HEK293 (cell line): ENCODE data around the gene PROM2.

ENCODE experiments used
- CTCF ChIA-PET: fragments of 350-600 bp; formaldehyde crosslinking; extraction: SDS; loops from one replicate; lab custom pipeline; 2021; ENCODE audit warnings: antibody characterized with exemption; lab: Yijun Ruan, JAX
- POLR2A ChIA-PET: fragments of 300-600 bp; formaldehyde crosslinking; extraction: SDS; loops from one replicate; lab custom pipeline; 2020; ENCODE audit warnings: antibody characterized with exemption, inconsistent platforms; lab: Yijun Ruan, JAX
- H3K27ac ChIP-seq: fragments of 200-500 bp; sonication (Bioruptor generic); 2 replicates; pipeline ENCODE4 v1.5.1; 2014; ENCODE audit warnings: low read depth, low read length, control low read depth, inconsistent platforms; ENCODE audit errors: extremely low read depth
- H3K36me3 ChIP-seq, 2 experiments: fragments of 200-500 bp in 1 of 2; sonication (Bioruptor generic) in 1 of 2; 1 replicate in 1 of 2; 2 replicates in 1 of 2; pipeline ENCODE4 v1.5.1; 2014 to 2017; ENCODE audit warnings: inconsistent platforms in 2 of 2, low read length in 2 of 2; ENCODE audit not compliant: control insufficient read depth in 2 of 2, insufficient read depth in 1 of 2
- H3K4me1 ChIP-seq: fragments of 200-500 bp; sonication (Bioruptor generic); 2 replicates; pipeline ENCODE4 v1.5.1; 2014; ENCODE audit warnings: mild to moderate bottlenecking, low read length, inconsistent platforms; ENCODE audit not compliant: control insufficient read depth, insufficient read depth
- H3K4me3 ChIP-seq: 2 replicates; pipeline ENCODE4 v1.5.1; 2011; ENCODE audit warnings: low read depth, mild to moderate bottlenecking, control low read depth, low read length, moderate library complexity
- H3K9me3 ChIP-seq: fragments of 200-500 bp; sonication (Bioruptor generic); 2 replicates; pipeline ENCODE4 v1.5.1; 2014; ENCODE audit warnings: low read depth, low read length, inconsistent platforms; ENCODE audit not compliant: control insufficient read depth, insufficient read depth
- BCL11A ChIP-seq: fragments of 450-650 bp; formaldehyde crosslinking; IDR thresholded peaks from 2 replicates; pipeline ENCODE4 v1.5.1; 2016; ENCODE audit warnings: low read depth, missing biosample characterization, missing genetic modification characterization
- BCL11B ChIP-seq: fragments of 450-650 bp; formaldehyde crosslinking; IDR thresholded peaks from 2 replicates; pipeline ENCODE4 v1.5.1; 2016; ENCODE audit warnings: low read depth, missing biosample characterization, missing genetic modification characterization
- GLI4 ChIP-seq: fragments of 450-650 bp; formaldehyde crosslinking; IDR thresholded peaks from 2 replicates; pipeline ENCODE4 v1.5.1; 2016; ENCODE audit warnings: missing biosample characterization, missing genetic modification characterization
- GLIS2 ChIP-seq: fragments of 450-650 bp; formaldehyde crosslinking; IDR thresholded peaks from 2 replicates; pipeline ENCODE4 v1.5.1; 2016; ENCODE audit warnings: missing biosample characterization, missing genetic modification characterization
- KLF1 ChIP-seq: fragments of 450-650 bp; formaldehyde crosslinking; IDR thresholded peaks from 2 replicates; pipeline ENCODE4 v1.5.1; 2016; ENCODE audit warnings: missing biosample characterization, missing genetic modification characterization
- OVOL3 ChIP-seq: fragments of 450-650 bp; formaldehyde crosslinking; IDR thresholded peaks from 2 replicates; pipeline ENCODE4 v1.5.1; 2016; ENCODE audit warnings: missing biosample characterization, missing genetic modification characterization
- ZBTB20 ChIP-seq: fragments of 450-650 bp; formaldehyde crosslinking; IDR thresholded peaks from 2 replicates; pipeline ENCODE4 v1.5.1; 2016; ENCODE audit warnings: missing biosample characterization, missing genetic modification characterization
- ZFP69B ChIP-seq: fragments of 450-650 bp; formaldehyde crosslinking; IDR thresholded peaks from 2 replicates; pipeline ENCODE4 v1.5.1; 2016; ENCODE audit warnings: missing biosample characterization, missing genetic modification characterization
- ZNF155 ChIP-seq: fragments of 450-650 bp; formaldehyde crosslinking; IDR thresholded peaks from 2 replicates; pipeline ENCODE4 v1.5.1; 2016; ENCODE audit warnings: missing biosample characterization, missing genetic modification characterization
- ZNF184 ChIP-seq: fragments of 450-650 bp; IDR thresholded peaks from 2 replicates; pipeline ENCODE4 v1.5.1; 2018; ENCODE audit warnings: missing biosample characterization, mild to moderate bottlenecking, missing genetic modification characterization
- ZNF521 ChIP-seq: fragments of 450-650 bp; formaldehyde crosslinking; IDR thresholded peaks from 2 replicates; pipeline ENCODE4 v1.5.1; 2017; ENCODE audit warnings: missing biosample characterization, mild to moderate bottlenecking, missing genetic modification characterization
- ZNF571 ChIP-seq: fragments of 450-650 bp; formaldehyde crosslinking; IDR thresholded peaks from 2 replicates; pipeline ENCODE4 v1.5.0; 2017; ENCODE audit warnings: missing biosample characterization, missing genetic modification characterization
- ZNF585B ChIP-seq: fragments of 450-650 bp; formaldehyde crosslinking; IDR thresholded peaks from 2 replicates; pipeline ENCODE4 v1.5.1; 2016; ENCODE audit warnings: missing biosample characterization, missing genetic modification characterization
- ZNF596 ChIP-seq: fragments of 450-650 bp; IDR thresholded peaks from 2 replicates; pipeline ENCODE4 v1.5.0; 2018; ENCODE audit warnings: missing biosample characterization, mild to moderate bottlenecking, missing genetic modification characterization, moderate library complexity
- ZNF610 ChIP-seq: fragments of 450-650 bp; formaldehyde crosslinking; IDR thresholded peaks from 2 replicates; pipeline ENCODE4 v1.5.1; 2016; ENCODE audit warnings: missing biosample characterization, missing genetic modification characterization, borderline replicate concordance
- ZNF629 ChIP-seq: fragments of 450-650 bp; formaldehyde crosslinking; IDR thresholded peaks from 2 replicates; pipeline ENCODE4 v1.5.1; 2017; ENCODE audit warnings: missing biosample characterization, missing genetic modification characterization
- ZSCAN30 ChIP-seq: fragments of 450-650 bp; IDR thresholded peaks from 2 replicates; pipeline ENCODE4 v1.5.1; 2018; ENCODE audit warnings: missing biosample characterization, mild to moderate bottlenecking, missing genetic modification characterization, moderate library complexity
- ZXDB ChIP-seq: fragments of 450-650 bp; formaldehyde crosslinking; IDR thresholded peaks from 2 replicates; pipeline ENCODE4 v1.5.1; 2016; ENCODE audit warnings: missing biosample characterization, missing genetic modification characterization
- TF ChIP-seq, protein P1 (sequence below): fragments of 450-650 bp; formaldehyde crosslinking; IDR thresholded peaks from 2 replicates; pipeline ENCODE4 v1.5.1; 2016; ENCODE audit warnings: missing biosample characterization, missing genetic modification characterization, borderline replicate concordance

PROM2 gene

DNA sequence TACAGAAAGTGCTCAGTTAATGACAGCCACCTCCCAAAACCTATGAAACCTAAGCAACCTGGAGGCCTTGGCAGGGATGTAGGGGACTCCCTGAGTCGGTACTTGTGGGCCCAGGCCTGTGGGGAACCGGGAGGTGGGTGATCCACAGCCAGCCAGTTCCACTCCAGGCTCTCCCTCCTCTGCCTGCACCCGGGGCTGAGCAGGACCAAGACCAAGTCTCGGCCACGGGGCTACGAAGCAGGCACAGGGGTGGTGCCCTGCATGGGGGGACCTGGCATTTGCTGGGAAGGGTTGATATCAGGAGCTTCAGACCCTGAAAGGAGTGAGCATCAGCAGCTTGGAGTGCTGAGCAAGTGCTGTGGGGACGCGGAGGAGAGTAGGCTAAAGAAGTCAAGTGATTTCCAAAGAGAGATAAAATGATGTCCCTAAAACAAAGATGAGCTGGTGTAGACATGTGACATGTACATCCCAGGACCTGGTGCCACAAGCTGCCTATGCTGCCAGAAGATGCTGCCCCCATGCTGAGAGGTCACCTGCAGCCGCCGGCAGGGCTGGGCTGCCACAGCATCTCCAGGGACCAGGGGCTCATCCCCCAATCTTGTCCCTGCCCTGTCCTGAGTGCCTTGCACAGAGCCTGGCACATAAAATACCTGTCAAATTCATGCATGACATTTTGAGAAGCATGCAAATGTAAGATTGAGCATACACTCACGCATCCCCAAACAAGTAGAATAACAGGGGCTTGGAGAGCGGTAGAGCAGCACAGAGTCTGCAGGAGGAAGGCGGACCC is 44.4 kb downstream of the PROM2 start:
- Histone ChIP-seq H3K4me1 (no peaks in the 10 kb centered on the region), H3K27ac (no peak overlapping the region), H3K9me3 (no peaks in the 10 kb centered on the region), H3K4me3 (no peak overlapping the region), H3K36me3 (no peaks in the 10 kb centered on the region)
- ChIA-PET CTCF (interaction anchor here (0.6 to 5.2 kb wide), 4 partner anchors 27 to 94 kb away, joined by 3 to 27 read pairs (median 3); no protein-coding TSS in a partner anchor), POLR2A (no interaction called here)
- TF ChIP-seq BCL11B, result no peak
- no peak for TF ChIP-seq ZNF585B (tag by site-specific recombination)

DNA sequence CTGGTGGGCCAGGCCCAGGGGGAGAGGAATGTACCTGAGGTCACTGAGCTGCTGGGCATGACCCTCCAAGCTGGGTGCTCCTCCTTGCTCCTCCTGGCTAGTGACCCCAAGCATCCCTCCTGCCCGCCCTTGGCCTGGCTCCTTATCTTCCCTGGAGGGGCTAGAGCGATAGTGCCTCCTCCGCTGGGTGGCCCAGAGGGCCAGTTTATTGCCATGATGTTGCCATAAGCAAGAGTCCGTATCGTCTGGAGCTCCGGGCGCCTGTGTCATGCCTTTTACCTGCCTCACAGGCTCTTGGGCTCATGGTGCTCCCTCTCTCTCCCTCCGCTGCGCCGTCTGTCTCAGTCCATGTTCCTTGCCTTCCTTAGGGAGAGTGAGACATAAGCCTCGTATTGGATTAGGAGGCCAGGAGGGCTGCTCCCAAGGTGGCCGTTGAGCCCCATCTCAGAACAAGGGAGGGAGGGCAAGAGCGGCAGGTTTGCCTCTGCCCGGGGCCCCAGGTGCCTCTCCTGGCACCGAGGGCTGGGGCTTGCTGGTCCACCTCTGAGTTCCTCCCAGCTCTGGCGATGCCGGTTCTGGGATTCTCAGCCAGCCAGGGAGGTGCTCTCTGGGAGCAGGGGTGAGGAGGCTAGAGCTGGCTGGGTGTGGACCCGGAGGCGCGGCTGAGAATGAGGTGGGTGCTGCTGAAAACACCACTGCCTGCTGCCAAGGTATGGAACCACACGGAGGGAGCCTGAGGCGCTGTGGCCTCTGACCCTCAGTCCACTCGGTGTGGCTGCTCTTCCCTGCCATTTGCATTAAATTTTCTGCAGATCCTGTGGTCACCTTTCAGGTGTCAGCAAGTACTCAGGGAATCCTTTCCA is 45.5 kb downstream of the PROM2 start:
- H3K4me3 ChIP-seq, result no peak overlapping the region
- CTCF ChIA-PET, result interaction anchor here (0.6 to 0.8 kb wide), 2 partner anchors 26 to 95 kb away, joined by 3 read pairs; no protein-coding TSS in a partner anchor
- H3K4me1 ChIP-seq, result no peaks in the 10 kb centered on the region
- no peak overlapping the region for H3K27ac ChIP-seq
- no peaks in the 10 kb centered on the region for H3K36me3 ChIP-seq
- TF ChIP-seq ZNF184 (tag by site-specific recombination), result no peak
- TF ChIP-seq KLF1 (tag by site-specific recombination), result peak; percentile 68
- POLR2A ChIA-PET, result no interaction called here
- H3K9me3 ChIP-seq, result no peaks in the 10 kb centered on the region

GRCh38 chr2:95320344-95320712 is 46.1 kb downstream of the PROM2 start:
- Histone ChIP-seq H3K9me3 (no peaks in the 10 kb centered on the region), H3K4me3 (no peak overlapping the region), H3K4me1 (no peaks in the 10 kb centered on the region)
- TF ChIP-seq ZNF585B (tag by site-specific recombination) (no peak), KLF1 (tag by site-specific recombination) (peak; percentile 60; the same call in 1 of the 2 replicates)
- TF ChIP-seq, all 188 proteins: peak for 1
- CTCF ChIA-PET, result no interaction called here
- POLR2A ChIA-PET, result no interaction called here
- Histone ChIP-seq H3K36me3 (no peaks in the 10 kb centered on the region), H3K27ac (no peak overlapping the region)

GRCh38 chr2:95320986-95321767 is 46.9 kb downstream of the PROM2 start:
- ChIA-PET CTCF (interaction anchor here (1.0 to 1.2 kb wide), 2 partner anchors 24 to 68 kb away, joined by 6 to 7 read pairs; no protein-coding TSS in a partner anchor), POLR2A (no interaction called here)
- Histone ChIP-seq H3K36me3 (no peaks in the 10 kb centered on the region), H3K4me3 (no peak overlapping the region), H3K27ac (no peak overlapping the region), H3K9me3 (no peaks in the 10 kb centered on the region), H3K4me1 (no peaks in the 10 kb centered on the region)
- TF ChIP-seq ZNF155, result no peak
- TF ChIP-seq GLIS2 (tag by site-specific recombination), result no peak
- TF ChIP-seq ZNF571 (tag by site-specific recombination), result no peak
- TF ChIP-seq ZXDB (tag by site-specific recombination), result no peak
- TF ChIP-seq ZNF629 (tag by site-specific recombination), result no peak
- TF ChIP-seq BCL11B, result no peak
- no peak for TF ChIP-seq ZBTB20 (tag by site-specific recombination)
- TF ChIP-seq, protein P1, sequence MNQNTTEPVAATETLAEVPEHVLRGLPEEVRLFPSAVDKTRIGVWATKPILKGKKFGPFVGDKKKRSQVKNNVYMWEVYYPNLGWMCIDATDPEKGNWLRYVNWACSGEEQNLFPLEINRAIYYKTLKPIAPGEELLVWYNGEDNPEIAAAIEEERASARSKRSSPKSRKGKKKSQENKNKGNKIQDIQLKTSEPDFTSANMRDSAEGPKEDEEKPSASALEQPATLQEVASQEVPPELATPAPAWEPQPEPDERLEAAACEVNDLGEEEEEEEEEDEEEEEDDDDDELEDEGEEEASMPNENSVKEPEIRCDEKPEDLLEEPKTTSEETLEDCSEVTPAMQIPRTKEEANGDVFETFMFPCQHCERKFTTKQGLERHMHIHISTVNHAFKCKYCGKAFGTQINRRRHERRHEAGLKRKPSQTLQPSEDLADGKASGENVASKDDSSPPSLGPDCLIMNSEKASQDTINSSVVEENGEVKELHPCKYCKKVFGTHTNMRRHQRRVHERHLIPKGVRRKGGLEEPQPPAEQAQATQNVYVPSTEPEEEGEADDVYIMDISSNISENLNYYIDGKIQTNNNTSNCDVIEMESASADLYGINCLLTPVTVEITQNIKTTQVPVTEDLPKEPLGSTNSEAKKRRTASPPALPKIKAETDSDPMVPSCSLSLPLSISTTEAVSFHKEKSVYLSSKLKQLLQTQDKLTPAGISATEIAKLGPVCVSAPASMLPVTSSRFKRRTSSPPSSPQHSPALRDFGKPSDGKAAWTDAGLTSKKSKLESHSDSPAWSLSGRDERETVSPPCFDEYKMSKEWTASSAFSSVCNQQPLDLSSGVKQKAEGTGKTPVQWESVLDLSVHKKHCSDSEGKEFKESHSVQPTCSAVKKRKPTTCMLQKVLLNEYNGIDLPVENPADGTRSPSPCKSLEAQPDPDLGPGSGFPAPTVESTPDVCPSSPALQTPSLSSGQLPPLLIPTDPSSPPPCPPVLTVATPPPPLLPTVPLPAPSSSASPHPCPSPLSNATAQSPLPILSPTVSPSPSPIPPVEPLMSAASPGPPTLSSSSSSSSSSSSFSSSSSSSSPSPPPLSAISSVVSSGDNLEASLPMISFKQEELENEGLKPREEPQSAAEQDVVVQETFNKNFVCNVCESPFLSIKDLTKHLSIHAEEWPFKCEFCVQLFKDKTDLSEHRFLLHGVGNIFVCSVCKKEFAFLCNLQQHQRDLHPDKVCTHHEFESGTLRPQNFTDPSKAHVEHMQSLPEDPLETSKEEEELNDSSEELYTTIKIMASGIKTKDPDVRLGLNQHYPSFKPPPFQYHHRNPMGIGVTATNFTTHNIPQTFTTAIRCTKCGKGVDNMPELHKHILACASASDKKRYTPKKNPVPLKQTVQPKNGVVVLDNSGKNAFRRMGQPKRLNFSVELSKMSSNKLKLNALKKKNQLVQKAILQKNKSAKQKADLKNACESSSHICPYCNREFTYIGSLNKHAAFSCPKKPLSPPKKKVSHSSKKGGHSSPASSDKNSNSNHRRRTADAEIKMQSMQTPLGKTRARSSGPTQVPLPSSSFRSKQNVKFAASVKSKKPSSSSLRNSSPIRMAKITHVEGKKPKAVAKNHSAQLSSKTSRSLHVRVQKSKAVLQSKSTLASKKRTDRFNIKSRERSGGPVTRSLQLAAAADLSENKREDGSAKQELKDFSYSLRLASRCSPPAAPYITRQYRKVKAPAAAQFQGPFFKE (tag by site-specific recombination), result no peak
- no peak for TF ChIP-seq GLI4 (tag by site-specific recombination)
- no peak for TF ChIP-seq ZNF521 (tag by site-specific recombination)
- no peak for TF ChIP-seq ZSCAN30 (tag by site-specific recombination)
- no peak for TF ChIP-seq OVOL3
- TF ChIP-seq ZNF596, result no peak
- no peak for TF ChIP-seq ZNF610 (tag by site-specific recombination)
- TF ChIP-seq BCL11A, result no peak
- TF ChIP-seq ZFP69B, result no peak
